Stimulated activated CD4-positive, alpha-beta T cell treated with anti-CD3 and anti-CD28 coated beads, Interleukin-15, amount 100 ng/mL, for 1 hour (primary cell): Measurements from ENCODE around the gene IL17RD.
A peak's percentile ranks its signal among the peaks of the same experiment; 100 is the strongest.

Experiments used
- DNase-seq, 2 donors: peaks; one replicate each; pipeline ENCODE4 v3.0.0-alpha.2; 2020; ENCODE audit warnings: low read depth in 1 of 2, low spot score in 1 of 2

Gene IL17RD

GRCh38 chr3:57131210-57131588 lies 34.0 kb downstream of the IL17RD start:
- DNase-seq, result no peak

GRCh38 chr3:57130571-57131209 lies 34.5 kb downstream of the IL17RD start:
- DNase-seq, result no peak

GRCh38 chr3:57128826-57129667 lies 36.1 kb downstream of the IL17RD start:
- no peak for DNase-seq

- no peak for DNase-seq
Measured at GRCh38 chr3:57127891-57128518, 37.1 kb downstream of the IL17RD start.

GRCh38 chr3:57126244-57126643 lies 38.9 kb downstream of the IL17RD start:
- no peak for DNase-seq

- DNase-seq, result no peak
Measured at GRCh38 chr3:57120451-57121174, 44.5 kb downstream of the IL17RD start.

GRCh38 chr3:57120040-57120439 lies 45.1 kb downstream of the IL17RD start:
- no peak for DNase-seq

- no peak for DNase-seq
Measured at GRCh38 chr3:57118254-57118653, 46.9 kb downstream of the IL17RD start.

GRCh38 chr3:57116501-57116900 lies 48.7 kb downstream of the IL17RD start:
- DNase-seq, result no peak

- no peak for DNase-seq
Measured at GRCh38 chr3:57112206-57112605, 52.9 kb downstream of the IL17RD start.

GRCh38 chr3:57110798-57111197 lies 54.4 kb downstream of the IL17RD start:
- DNase-seq, result no peak

- no peak for DNase-seq
Measured at GRCh38 chr3:57110214-57110613, 54.9 kb downstream of the IL17RD start.

GRCh38 chr3:57109437-57110199 lies 55.5 kb downstream of the IL17RD start:
- no peak for DNase-seq

GRCh38 chr3:57108684-57109083 lies 56.5 kb downstream of the IL17RD start:
- no peak for DNase-seq

GRCh38 chr3:57105585-57105984 lies 59.6 kb downstream of the IL17RD start:
- no peak for DNase-seq

GRCh38 chr3:57100046-57100695 lies 65.0 kb downstream of the IL17RD start:
- DNase-seq, result peak in 1 of 2 donors; percentile 17

- no peak for DNase-seq
Measured at GRCh38 chr3:57098418-57099310, 66.5 kb downstream of the IL17RD start.

GRCh38 chr3:57097536-57097935 lies 67.6 kb downstream of the IL17RD start:
- no peak for DNase-seq

GRCh38 chr3:57095363-57095762 lies 69.8 kb downstream of the IL17RD start:
- DNase-seq, result no peak
